SK-N-DZ (cell line): ENCODE data around the gene PDE10A.
A peak's percentile ranks its signal among the peaks of the same experiment; 100 is the strongest.
"Not testable (repeated sequence)": the region's sequence is repeated elsewhere in the genome, so short reads cannot be mapped to it uniquely, and the experiment has no call there.

Experiments used
- DNase-seq: peaks from one replicate; pipeline ENCODE4 v3.0.0-alpha.2; 2015; ENCODE audit warnings: low spot score

PDE10A gene

DNA sequence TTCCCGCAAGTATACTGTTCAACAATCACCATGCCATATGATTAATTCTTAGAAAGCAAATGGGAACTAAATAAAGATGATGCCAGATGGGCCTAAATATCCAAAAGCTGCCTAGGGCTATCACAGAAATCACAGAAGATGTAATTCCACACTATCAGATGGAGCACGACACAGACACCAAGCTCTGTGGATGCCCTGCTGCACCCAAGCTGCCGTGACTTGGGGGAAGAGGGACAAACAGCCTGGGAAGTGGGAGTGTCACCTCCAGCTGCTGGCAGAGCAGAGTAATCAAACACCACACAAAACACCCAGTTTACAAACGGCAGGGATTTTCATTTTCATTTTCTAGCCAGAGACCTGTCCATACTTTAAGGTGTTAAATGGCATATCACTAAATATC is 35.7 kb downstream of the PDE10A start:
- no peak for DNase-seq

DNA sequence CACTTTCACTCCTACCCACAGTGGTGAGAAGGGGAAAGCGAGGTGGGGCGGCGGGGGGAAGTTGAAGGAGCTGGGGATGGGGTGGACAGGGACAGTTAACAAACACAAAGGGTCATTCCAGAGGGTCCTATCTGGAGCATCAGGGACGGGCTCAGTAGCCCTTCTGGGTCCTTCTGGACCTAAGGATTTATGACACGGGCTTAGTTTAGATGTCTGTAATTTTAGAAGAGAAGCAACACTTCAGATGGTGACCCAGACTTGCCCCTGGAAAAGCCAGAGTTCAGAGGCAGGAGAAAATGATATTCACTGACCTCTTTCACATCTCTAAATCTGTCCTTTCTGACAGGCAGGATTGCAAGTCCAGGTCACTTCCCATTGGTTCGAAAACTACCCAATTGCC is 36.3 kb downstream of the PDE10A start:
- DNase-seq = no peak

DNA sequence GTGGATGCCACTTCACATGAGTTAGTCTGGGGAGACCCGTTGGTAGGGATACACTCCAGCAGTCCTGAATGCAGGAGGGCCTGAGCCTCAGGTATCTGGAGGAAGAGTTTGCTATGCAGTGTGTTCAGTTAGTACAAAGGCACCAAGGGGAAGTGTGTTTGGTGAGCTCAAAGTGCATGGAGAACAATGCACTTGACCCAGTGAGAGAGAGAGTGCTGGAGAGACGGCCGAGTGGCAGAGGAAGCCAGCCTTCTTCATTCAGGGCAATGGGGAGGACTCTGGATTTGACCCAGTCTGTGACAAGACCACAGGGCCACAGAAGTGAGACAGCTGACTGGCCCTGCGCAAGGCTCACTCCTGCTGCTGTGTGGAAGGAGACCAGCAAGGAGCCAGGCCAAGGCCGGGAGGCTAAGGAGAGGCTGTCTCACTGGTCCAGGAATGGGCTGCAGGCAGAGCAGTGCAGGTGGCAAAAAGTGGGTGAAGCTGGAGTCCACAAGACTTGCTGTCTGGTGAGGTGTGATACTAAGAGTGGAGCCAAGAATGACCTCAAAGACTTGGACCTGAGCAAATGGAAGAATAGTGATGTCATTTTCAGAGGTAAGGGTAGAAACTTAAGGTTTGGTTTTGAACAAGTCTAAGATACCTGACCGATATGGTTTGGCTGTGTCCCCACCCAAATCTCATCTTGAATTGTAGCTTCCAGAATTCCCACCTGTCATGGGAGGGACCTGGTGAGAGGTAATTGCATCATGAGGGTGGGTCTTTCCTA is 38.0 kb downstream of the PDE10A start:
- no peak for DNase-seq

DNA sequence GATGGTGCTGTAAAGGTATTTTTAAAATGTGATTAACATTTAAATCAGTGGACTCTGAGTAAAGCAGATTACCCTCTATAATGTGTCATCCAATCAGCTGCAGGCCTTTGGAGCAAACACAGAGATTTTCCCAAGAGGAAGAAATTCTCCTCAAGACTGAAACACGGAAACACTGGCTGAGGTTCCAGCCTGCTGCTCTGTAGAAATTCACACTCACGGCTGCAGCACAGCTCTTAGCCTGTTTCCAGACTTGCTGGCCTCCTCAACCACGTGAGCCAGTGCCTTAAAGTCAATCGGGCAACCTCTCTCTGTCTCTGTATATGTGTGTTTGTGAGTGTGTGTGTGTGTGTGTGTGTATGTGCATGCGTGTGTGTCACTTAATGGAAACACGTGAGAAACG is 41.1 kb downstream of the PDE10A start:
- DNase-seq = no peak

DNA sequence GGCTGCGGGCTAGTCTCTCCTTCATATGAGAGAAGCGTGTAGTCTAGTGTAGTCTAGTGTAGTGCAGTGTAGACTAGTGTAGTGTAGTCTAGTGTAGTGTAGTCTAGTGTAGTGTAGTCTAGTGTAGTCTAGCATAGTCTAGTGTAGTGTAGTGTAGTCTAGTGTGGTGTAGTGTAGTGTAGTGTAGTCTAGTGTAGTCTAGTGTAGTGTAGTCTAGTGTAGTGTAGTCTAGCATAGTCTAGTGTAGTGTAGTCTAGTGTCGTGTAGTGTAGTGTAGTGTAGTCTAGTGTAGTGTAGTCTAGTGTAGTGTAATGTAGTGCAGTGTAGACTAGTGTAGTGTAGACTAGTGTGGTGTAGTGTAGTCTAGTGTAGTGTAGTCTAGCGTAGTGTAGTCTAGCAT is 44.1 kb downstream of the PDE10A start:
- not testable (repeated sequence) for DNase-seq

DNA sequence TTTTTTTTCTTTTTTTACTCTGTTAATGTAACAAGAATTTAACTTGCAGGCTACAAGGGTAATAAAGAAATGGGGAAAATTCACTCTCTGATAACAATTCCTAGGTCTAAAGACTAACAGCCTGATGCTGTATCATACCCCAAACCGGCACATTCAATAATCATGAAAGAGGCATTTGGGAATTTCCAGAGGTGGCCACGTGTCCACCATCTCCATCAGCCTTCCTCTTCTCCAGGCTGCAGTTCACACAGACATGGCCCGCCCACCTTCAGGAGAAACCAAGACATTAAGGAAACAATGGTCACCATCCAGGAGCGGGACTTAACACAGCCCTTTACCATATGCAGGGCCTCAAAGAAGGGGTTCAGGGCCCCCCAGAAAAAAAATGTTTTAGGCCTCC is 44.8 kb downstream of the PDE10A start:
- no peak for DNase-seq

DNA sequence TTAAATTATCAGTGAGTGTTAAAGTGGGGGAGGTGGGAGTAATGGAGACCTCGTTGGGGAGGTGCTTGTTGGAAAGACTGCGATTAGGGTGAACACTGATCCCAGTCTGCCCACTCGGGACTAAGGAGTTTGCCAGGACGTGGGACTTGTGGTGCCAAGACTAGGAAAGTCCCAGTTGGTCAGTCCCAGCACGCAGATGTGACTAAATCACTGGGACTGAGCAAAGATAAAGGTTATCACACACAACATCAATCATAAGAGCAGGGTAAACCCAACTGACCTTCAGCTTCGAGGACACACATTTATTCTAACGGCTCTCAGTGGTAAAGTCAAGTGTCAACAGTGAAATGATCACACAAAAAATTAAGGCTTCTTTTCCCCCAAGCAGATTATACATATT is 45.5 kb downstream of the PDE10A start:
- no peak for DNase-seq

DNA sequence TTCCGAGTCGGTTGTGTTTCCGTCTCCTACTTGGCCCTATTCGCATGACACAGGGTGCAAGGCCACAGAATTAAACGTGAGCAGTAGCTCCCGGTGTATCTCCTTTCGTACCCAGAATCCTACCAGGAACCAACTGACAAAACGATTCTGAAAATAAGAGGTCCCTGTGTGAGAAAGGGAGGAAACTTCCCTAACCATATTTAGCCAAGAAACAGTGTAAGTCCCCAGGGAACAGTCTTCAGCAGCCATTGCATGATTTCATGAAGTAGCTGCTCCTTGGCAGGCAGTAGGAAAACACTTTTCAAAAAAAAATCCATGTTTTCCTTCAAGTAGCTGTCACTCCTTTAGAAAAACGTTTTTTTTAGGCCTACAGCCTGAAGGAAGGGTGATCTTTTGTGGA is 46.9 kb downstream of the PDE10A start:
- DNase-seq = peak; percentile 15

DNA sequence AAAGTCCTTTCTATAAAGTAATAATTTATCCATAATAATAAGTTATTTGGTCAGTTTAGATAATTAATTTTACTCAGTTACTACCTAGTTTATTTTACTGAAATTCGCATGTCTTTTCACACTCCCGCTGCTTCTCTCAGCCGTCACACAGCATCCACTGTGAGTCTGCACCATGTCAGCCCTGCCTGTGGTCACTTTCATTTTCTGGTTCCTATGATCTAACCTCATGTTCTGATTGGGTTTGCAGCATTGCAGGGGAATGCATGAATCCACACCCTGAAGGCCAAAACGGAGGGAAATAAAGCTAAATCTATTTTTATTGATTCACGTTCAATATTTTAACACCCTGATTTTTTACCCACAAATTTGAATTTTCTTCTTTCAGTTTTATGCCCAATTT is 47.4 kb downstream of the PDE10A start:
- no peak for DNase-seq

DNA sequence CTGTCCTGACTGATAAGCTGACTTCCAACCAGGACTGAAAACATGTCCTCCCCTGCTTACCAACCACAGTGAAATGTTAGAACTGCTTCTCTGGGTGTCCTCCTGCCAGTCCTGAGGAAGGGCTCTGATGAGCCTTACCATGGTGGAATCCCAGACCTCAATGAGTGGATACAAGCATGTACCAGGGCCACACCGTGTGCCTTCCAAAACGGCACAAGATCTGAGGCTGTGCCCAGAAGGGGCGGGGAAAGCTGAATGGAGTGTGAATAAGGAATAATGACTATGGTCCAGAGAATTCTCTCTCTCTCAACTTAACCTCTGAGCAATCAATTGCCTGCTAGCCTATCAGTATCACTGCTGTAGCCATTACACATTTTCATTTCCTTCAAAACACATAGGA is 51.7 kb downstream of the PDE10A start:
- DNase-seq = no peak

DNA sequence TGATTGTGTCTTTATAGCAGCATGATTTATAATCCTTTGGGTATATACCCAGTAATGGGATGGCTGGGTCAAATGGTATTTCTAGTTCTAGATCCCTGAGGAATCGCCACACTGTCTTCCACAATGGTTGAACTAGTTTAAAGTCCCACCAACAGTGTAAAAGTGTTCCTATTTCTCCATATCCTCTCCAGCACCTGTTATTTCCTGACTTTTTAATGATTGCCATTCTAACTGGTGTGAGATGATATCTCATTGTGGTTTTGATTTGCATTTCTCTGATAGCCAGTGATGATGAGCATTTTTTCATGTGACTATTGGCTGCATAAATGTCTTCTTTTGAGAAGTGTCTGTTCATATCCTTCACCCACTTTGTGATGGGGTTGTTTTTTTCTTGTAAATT is 54.5 kb downstream of the PDE10A start:
- DNase-seq = not testable (repeated sequence)

DNA sequence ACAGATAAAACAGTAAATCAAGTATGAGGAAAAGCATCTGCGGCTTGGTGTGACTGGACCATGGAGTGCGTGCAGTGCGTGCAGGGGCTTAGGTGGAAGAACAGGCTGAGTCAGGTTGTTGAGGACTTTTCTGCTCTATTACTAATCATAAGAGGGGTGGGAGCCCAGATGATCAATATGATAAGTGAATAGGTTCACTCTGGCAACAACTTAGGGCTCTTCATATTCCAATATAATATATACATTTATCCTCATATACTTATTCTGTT is 56.4 kb downstream of the PDE10A start:
- no peak for DNase-seq

DNA sequence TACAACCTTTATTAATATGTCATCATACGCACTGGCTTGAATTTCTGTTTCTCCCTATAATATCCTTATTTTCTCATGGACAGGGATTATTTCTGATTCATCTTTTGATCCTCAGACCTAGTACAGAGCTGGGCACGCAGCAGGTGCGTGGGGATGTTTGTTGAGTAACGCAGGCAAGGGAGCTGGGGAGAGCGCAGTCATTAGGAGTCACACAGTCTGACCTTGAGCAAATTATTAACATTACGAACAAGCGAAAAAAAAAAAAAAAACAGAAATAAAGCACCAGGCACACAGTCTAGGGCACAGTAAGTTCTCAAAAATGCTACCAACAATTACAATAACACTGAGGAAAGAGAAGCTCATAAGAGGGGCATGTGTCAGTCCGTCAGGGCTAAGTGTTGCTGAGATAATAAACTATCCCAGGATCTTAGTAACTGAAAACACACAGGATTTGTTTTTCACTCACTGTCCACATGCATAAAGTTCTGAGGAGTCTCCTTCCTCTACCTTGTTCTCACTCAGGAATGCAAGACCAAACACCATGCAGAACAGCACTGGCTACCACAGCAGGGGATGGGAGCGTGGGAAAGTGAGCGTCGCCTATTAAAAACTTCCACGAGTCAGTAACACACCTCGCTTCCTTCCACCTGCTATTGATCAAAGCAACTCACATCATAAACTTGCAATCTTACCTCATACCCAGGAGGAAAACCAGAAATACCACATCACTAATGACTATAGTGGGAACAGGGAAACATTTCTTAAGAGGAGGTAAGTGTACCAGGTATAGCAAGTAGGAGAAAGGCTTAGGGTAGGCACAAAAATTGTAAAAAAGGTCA is 56.9 kb downstream of the PDE10A start:
- DNase-seq = no peak

DNA sequence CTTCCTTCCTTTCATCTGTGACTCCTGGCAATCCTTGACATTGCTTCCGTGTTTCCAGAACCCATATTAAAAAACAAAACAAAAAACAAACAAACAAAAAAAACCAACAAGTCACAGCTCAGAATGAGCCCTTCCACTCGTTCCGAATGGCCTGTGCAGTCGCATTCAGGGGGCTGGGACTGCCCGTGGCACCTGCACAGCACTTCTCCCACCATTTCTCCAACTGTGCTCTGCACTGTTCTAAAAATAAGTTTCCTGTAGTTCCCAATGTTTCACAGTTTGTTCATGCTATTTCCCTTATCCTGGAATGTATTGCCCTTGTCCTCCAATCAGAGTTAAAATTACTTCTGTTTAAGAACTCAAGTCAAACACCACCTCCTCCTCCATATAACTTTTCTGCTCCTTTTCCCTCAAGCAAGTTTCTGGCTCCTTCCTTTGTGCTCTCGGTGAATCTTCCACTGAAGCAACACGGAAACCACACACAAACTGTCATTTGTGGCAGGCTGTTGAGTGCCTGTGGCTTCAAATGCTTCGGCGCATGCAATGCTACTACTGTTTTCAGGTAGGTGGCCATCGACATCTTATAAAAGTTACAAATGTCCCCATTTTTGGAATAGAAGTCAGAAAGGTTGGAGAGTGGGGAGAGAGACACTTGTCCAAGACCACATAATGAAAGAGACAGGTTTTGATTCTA is 57.7 kb downstream of the PDE10A start:
- DNase-seq = no peak

DNA sequence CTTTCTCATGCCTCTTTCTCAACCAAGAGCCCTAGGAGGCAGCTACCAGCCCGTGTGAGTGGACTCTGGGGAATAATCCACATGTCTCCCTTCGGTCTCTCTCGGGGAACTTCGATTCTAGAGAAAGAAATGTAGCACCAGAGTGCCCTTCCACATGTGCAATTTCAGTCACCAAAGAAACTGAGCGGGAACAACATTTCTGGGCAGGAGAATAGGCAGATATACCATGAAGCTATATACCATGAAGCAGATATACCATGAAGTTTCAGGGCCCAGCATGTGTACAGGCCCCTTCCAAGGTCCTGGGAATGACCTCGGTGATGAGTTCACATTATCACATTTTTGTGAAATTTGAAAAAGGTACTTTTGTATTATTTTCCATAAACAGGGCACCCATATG is 60.8 kb downstream of the PDE10A start:
- no peak for DNase-seq

DNA sequence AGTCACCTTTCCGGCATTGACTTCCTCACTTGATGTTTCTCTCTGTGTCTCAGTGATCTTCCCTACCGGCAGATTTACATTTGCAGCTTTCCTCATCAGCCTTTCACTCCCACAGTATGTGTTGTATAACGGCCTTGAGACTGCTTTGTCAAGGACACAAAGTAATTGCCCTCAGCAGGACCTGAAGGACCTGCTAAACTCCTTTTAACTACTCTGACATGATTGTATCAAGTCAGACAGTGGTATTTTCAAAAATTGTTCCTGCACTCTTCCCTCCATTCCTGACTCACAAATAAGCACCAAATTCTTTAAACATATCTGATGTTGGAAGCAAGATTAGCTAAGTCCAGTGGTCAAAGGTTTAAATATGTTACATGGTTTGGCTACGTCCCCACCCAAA is 62.4 kb downstream of the PDE10A start:
- DNase-seq = no peak

DNA sequence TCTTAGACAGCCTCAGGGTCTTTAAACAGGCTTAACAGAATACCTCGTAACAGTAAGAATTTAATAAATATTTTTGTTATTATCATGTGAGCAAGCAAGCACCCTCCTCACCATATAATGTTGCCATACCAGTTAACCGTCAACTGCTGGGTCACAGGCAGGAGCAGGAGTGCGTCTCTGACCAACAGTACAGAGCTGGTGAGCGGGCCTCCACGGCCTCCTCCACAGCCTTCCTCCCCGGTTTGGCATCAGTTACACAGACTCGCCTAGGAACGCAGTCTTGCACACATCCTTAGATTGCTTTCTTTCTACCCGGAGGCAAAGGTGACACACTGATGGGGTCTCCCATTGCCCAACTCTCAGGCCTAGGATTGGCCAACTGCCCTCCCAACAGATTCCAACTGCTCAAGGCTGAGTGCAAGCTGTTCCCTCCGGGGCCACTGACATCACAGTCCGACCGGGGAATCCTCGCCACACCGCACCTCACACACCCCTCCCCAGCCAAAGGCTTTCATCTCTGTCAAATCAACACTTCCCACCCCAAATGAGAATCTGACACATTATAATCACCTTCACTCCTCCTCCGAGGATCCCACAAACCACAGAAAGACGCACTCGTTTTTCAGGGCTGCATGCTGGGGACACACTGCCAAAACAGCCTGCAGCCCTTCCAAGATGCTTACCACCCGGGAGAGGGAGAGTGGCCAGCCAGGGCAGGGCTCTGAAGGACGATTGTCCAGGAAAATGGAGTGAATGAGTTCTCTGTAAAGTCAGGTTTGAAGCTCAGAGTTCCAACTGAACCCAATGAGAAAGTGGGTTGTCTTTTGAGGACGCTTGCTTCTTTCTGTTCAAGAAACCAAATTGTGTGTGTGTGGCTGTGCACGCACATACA is 63.2 kb downstream of the PDE10A start:
- no peak for DNase-seq

DNA sequence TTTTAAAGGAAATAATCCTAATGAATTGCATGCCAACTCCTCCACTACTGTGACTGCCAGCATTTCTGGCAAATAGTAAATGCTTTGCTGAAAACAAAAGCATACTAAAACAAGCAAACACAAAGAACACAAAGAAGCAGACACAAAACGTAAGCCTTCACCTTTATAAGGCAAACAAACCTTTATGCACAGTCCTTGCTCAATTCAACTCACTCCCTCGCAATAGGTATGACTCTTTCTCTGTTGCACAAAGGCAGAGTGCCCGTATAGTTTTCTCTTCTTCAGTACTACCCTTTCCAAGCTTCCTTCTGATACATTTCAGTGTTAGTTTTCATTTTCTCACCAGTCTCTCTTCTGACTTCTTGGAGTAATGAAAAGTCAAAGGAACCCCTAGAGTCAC is 63.9 kb downstream of the PDE10A start:
- DNase-seq = no peak

DNA sequence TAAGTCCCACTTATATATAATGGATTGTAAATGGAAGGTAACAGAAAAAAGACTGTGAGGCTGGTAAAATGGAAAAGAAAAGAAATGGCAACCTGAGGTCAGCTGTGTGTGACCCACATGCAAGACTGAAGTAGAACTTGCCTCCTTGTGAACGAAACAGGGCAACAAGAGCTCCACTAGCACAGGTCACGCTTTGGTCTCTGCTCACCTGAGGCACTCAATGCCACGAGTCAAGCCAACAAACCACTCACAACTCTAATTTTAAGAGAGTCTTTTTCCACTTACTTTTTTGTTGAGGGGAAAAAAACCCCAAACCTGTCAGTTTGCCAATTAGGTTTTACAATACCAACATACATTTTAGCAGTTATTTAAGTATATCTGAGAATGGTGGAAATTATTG is 65.2 kb downstream of the PDE10A start:
- DNase-seq = no peak

DNA sequence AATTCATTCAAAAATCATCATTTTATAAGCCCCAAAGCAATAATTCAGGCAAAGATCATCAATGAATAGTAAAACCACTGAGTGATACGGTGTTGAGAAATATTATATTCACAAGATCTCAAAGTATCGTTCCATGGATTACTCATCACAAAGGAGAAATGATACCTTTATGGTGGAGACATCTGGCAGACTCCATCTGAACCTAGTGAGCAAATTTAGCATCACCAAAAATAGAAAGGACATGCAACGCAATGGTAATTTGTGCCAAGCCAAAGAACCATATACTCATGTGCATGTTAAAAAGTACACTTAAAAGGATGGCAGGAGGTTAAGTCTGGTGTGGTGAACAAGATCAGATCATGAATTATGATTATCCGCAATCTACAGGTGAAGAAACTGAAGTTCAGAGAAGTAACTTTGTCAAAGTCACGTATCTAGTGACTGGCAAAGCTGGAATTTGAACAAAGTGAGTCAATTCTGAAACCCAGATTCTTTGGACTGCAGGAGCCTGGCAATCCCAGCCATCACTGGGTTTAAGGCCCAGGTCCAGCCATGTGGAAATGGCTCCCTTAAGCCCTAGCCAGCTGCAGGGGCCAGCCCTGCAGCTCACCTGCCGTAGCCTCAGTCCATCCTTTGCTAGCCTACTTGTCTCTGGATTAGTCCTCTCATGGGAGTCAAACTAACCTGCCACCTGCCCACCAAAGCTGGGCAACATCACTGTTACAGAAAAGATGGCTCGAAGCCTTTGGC is 68.3 kb downstream of the PDE10A start:
- no peak for DNase-seq

DNA sequence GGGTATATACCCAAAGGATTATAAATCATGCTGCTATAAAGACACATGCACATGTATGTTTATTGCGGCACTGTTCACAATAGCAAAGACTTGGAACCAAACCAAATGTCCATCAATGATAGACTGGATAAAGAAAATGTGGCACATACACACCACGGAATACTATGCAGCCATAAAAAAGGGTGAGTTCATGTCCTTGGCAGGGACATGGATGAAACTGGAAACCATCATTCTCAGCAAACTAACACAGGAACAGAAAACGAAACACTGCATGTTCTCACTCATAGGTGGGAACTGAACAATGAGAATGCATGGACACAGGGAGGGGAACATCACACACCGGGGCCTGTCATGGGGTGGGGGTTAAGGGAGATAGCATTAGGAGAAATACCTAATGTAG is 70.1 kb downstream of the PDE10A start:
- not testable (repeated sequence) for DNase-seq
